Esophagus muscularis mucosa (tissue), 4 donors: ENCODE results near the gene SYN1. TPM values are rescaled to one million over a fixed set of nuclear protein-coding genes. Genes with fewer than 3 reads are reported as not detected.
"Not testable (repeated sequence)": the region's sequence is repeated elsewhere in the genome, so short reads cannot be mapped to it uniquely, and the experiment has no call there.

Experiments used
- DNase-seq: peaks from one replicate; pipeline ENCODE4 v3.0.0-alpha.2; 2017; ENCODE audit errors: extremely low spot score
- H3K27ac ChIP-seq, 4 donors: fragments of 200-600 bp; sonication (generic); replicated peaks in 1 of 4; 1 replicate in 3 of 4; 2 replicates in 1 of 4; pipeline ENCODE4 v1.5.1; 2016 to 2019; ENCODE audit warnings: mild to moderate bottlenecking in 1 of 4
- H3K27me3 ChIP-seq, 4 donors: fragments of 200-600 bp; sonication (generic); one replicate each; pipeline versions ENCODE4 v1.5.1 to v1.6.0; 2016 to 2019
- H3K36me3 ChIP-seq, 4 donors: fragments of 200-600 bp; sonication (generic); one replicate each; pipeline ENCODE4 v1.5.1; 2016 to 2019
- H3K4me1 ChIP-seq, 4 donors: fragments of 200-600 bp; sonication (generic); one replicate each; pipeline ENCODE4 v1.5.1; 2016 to 2019
- H3K4me3 ChIP-seq, 4 donors: fragments of 200-600 bp; sonication (generic); 1 replicate in 2 of 4; 2 replicates in 2 of 4; pipeline ENCODE4 v1.5.1; 2016 to 2019; ENCODE audit warnings: mild to moderate bottlenecking in 4 of 4, moderate library complexity in 1 of 4
- H3K9me3 ChIP-seq, 4 donors: fragments of 200-600 bp; sonication (generic); 1 replicate in 3 of 4; 2 replicates in 1 of 4; pipeline ENCODE4 v1.5.1; 2016 to 2019
- CTCF ChIP-seq, 3 experiments: fragments of 200-600 bp in 2 of 3; fragments of 450-650 bp in 1 of 3; sonication (generic) in 2 of 3; IDR thresholded peaks; one replicate each; pipeline ENCODE4 v1.5.1; 2017 to 2019; ENCODE audit warnings: antibody characterized with exemption in 3 of 3, mild to moderate bottlenecking in 2 of 3, moderate library complexity in 1 of 3
- EP300 ChIP-seq: sonication (generic); formaldehyde crosslinking; IDR thresholded peaks from one replicate; pipeline ENCODE4 v1.6.1; 2017; ENCODE audit warnings: antibody characterized with exemption
- POLR2A ChIP-seq: fragments of 450-650 bp; IDR thresholded peaks from one replicate; pipeline ENCODE4 v1.6.1; 2017; ENCODE audit warnings: antibody characterized with exemption, moderate library complexity, mild to moderate bottlenecking, low read depth
- POLR2AphosphoS5 ChIP-seq, 2 donors: sonication (generic); formaldehyde crosslinking; IDR thresholded peaks; one replicate each; pipeline ENCODE4 v1.6.1; 2017; ENCODE audit warnings: antibody characterized with exemption in 2 of 2
- WGBS: methylation state at CpG from one replicate; pipeline ENCODE4 v1.1.5; 2018; 5-methylcytosine and 5-hydroxymethylcytosine counted together
- intact Hi-C: fragments of 100-400 bp; cut with DNase I; formaldehyde crosslinking; loops from one replicate; pipeline ENCODE4 v1.15.1; 2023
- total RNA-seq, 4 donors: library from RNA; depleted of rRNA; stranded (reverse); fragments of >200 nt; gene quantifications; one replicate each; pipeline versions ENCODE4 v1.1.0 to v1.2.1, GENCODE V29; 2016

The SYN1 gene
- total RNA-seq, 4 donors from 2014 or later = 0.42 to 0.98 (median 0.56) TPM

- TF ChIP-seq POLR2AphosphoS5 (IDR thresholded peaks at IDR 0.05) (no peak), POLR2A (no peak), EP300 (no peak), CTCF (IDR thresholded peaks at IDR 0.05) (no peak)
- no peaks in the 10 kb centered on the region for H3K9me3 ChIP-seq
- no peak overlapping the region for H3K4me3 ChIP-seq
- H3K4me1 ChIP-seq = no peaks in the 10 kb centered on the region
- intact Hi-C loops = no loop called here
- WGBS = 82% methylated on average over 4 of the region's 4 CpGs
- no peaks in the 10 kb centered on the region for H3K36me3 ChIP-seq
- DNase-seq = no peak
- no peaks in the 10 kb centered on the region for H3K27me3 ChIP-seq
- no peak overlapping the region for H3K27ac ChIP-seq
These were observed 9.1 kb downstream of the SYN1 start for GRCh38 chrX:47610511-47610910.

GRCh38 chrX:47608130-47608810 lies 11.4 kb downstream of the SYN1 start:
- H3K27ac ChIP-seq = no peak overlapping the region
- no peaks in the 10 kb centered on the region for H3K9me3 ChIP-seq
- H3K27me3 ChIP-seq = no peaks in the 10 kb centered on the region
- H3K4me1 ChIP-seq = no peaks in the 10 kb centered on the region
- intact Hi-C loops = no loop called here
- no peaks in the 10 kb centered on the region for H3K36me3 ChIP-seq
- DNase-seq = no peak
- no peak for TF ChIP-seq EP300
- no peak for TF ChIP-seq POLR2A
- TF ChIP-seq CTCF (IDR thresholded peaks at IDR 0.05) = no peak
- TF ChIP-seq POLR2AphosphoS5 (IDR thresholded peaks at IDR 0.05) = no peak
- H3K4me3 ChIP-seq = no peak overlapping the region
- 60% methylated on average over 6 of the region's 9 CpGs for WGBS

DNA sequence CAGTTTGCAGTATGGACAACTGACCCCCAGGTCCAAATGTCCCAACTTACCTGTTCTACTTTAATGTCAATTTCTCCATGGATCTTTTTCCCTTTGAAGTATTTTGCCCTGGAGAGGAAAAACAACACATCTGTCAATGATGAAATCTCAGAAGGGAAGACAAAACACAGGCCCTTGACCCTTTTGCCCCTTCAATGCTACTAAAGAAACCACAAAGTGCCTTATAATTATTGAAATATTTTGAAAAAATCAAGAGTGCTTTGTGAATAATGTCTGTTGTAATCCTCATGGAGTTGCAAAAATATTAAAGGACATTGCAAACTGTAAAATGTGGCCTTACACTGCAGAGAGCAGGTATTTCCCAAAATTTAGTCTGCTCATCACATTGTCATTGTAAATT lies 12.6 kb downstream of the SYN1 start:
- intact Hi-C loops = no loop called here
- no peaks in the 10 kb centered on the region for H3K9me3 ChIP-seq
- H3K27me3 ChIP-seq = no peaks in the 10 kb centered on the region
- H3K4me1 ChIP-seq = no peaks in the 10 kb centered on the region
- DNase-seq = no peak
- no peak overlapping the region for H3K4me3 ChIP-seq
- no peaks in the 10 kb centered on the region for H3K36me3 ChIP-seq
- no peak overlapping the region for H3K27ac ChIP-seq
- TF ChIP-seq EP300 = no peak
- no peak for TF ChIP-seq CTCF (IDR thresholded peaks at IDR 0.05)
- no peak for TF ChIP-seq POLR2AphosphoS5 (IDR thresholded peaks at IDR 0.05)
- no peak for TF ChIP-seq POLR2A

- no peak overlapping the region for H3K27ac ChIP-seq
- WGBS = 63% methylated on average over 9 of the region's 9 CpGs
These were observed 14.6 kb downstream of the SYN1 start for GRCh38 chrX:47605024-47605423.

DNA sequence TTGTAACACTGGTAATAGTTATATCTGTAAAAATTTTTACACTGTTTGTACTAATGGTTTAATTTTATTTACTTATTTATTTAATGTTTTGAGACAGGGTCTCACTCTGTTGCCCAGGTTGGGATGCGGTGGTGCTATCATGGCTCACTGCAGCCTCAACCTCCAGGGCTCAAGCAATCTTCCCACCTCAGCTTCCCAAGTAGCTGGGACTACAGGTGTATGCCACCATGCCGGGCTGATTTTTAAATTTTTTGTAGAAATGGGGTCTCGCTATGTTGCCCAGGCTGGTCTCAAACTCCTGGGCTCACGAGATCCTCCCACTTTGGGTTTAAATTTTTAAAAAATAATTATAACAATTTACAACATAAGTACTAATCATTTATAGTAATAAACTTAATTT lies 16.5 kb downstream of the SYN1 start:
- DNase-seq, H3K36me3 ChIP-seq, H3K4me3 ChIP-seq, intact Hi-C loops, H3K27ac ChIP-seq, H3K4me1 ChIP-seq, H3K27me3 ChIP-seq: not testable (repeated sequence)
- H3K9me3 ChIP-seq = peaks cover 0 to 12% (median 0%) of the 10 kb centered on the region in 4 donors
- WGBS = 87% methylated on average over 4 of the region's 4 CpGs

More at GRCh38 chrX:47605024-47605423, 14.6 kb downstream of the SYN1 start:
- TF ChIP-seq POLR2A (no peak), POLR2AphosphoS5 (IDR thresholded peaks at IDR 0.05) (no peak), EP300 (no peak), CTCF (IDR thresholded peaks at IDR 0.05) (no peak)
- Histone ChIP-seq H3K27me3 (no peaks in the 10 kb centered on the region), H3K4me3 (no peak overlapping the region), H3K9me3 (peaks cover 0 to 7% (median 0%) of the 10 kb centered on the region in 4 donors), H3K36me3 (no peaks in the 10 kb centered on the region), H3K4me1 (no peaks in the 10 kb centered on the region)
- intact Hi-C loops = no loop called here
- no peak for DNase-seq
